AG04450 (cell line): Measurements from ENCODE around the gene ZNF488. TPM values are rescaled to one million over a fixed set of nuclear protein-coding genes. Genes with fewer than 3 reads are reported as not detected.
A peak's percentile ranks its signal among the peaks of the same experiment; 100 is the strongest.

Source experiments
- CTCF ChIA-PET: fragments of 300-600, 350-600 bp; formaldehyde crosslinking; extraction: SDS; loops from one replicate; lab custom pipeline; 2022; ENCODE audit warnings: antibody characterized with exemption, inconsistent platforms; lab: Charles Lee
- POLR2A ChIA-PET: fragments of 350-600 bp; formaldehyde crosslinking; extraction: SDS; loops from one replicate; lab custom pipeline; 2021; ENCODE audit warnings: antibody characterized with exemption, inconsistent platforms; lab: Yijun Ruan, JAX
- DNase-seq: peaks from one replicate; pipeline ENCODE4 v3.0.0-alpha.2; 2011; ENCODE audit warnings: low read depth, low spot score
- H3K27ac ChIP-seq: one replicate; pipeline ENCODE4 v1.5.1; 2012; ENCODE audit warnings: low read depth, low read length, control low read depth
- H3K27me3 ChIP-seq: one replicate; pipeline ENCODE4 v1.6.0; 2012; ENCODE audit warnings: low read length; ENCODE audit not compliant: control insufficient read depth, insufficient read depth
- H3K4me3 ChIP-seq: 2 replicates; pipeline ENCODE4 v1.5.1; 2011; ENCODE audit warnings: mild to moderate bottlenecking, low read depth, low read length, control low read depth
- H3K9me3 ChIP-seq: 2 replicates; pipeline ENCODE4 v1.5.1; 2012; ENCODE audit warnings: low read length; ENCODE audit not compliant: control insufficient read depth, insufficient read depth
- CTCF ChIP-seq: IDR thresholded peaks from 2 replicates; pipeline ENCODE4 v1.5.1; 2011; ENCODE audit warnings: low read depth, low read length, control low read depth, inconsistent platforms
- polyA plus RNA-seq: library from polyadenylated mRNA; depleted of rRNA; stranded (reverse); fragments of >200 nt; gene quantifications from 2 replicates; pipeline ENCODE4 v1.2.3, GENCODE V29; 2011

ZNF488 gene
- polyA plus RNA-seq, 1 experiment, result 0.16 TPM

GRCh38 chr10:47337310-47337709, 46.8 kb downstream of the ZNF488 start:
- H3K9me3 ChIP-seq, result no peaks in the 10 kb centered on the region
- no peak overlapping the region for H3K27ac ChIP-seq
- H3K4me3 ChIP-seq, result no peak overlapping the region
- DNase-seq, result no peak
- H3K27me3 ChIP-seq, result peaks cover 3% of the 10 kb centered on the region
- no peak for TF ChIP-seq CTCF
- CTCF ChIA-PET, result interaction anchor here (0.6 to 1.9 kb wide), 2 partner anchors 221 to 312 kb away, joined by 4 to 5 read pairs; no protein-coding TSS in a partner anchor
- POLR2A ChIA-PET, result interaction anchor here (0.8 kb wide), 1 partner anchor 132 kb away, joined by 5 read pairs; no protein-coding TSS in a partner anchor

GRCh38 chr10:47336387-47337134, 47.5 kb downstream of the ZNF488 start:
- CTCF ChIA-PET, result interaction anchor here (0.6 to 1.9 kb wide), 2 partner anchors 222 to 312 kb away, joined by 4 to 5 read pairs; no protein-coding TSS in a partner anchor
- H3K27me3 ChIP-seq, result peaks cover 3% of the 10 kb centered on the region
- peak; percentile 61 for DNase-seq

GRCh38 chr10:47335906-47336305, 48.2 kb downstream of the ZNF488 start:
- no peak for TF ChIP-seq CTCF
- POLR2A ChIA-PET, result no interaction called here
- CTCF ChIA-PET, result no interaction called here
- no peak overlapping the region for H3K4me3 ChIP-seq
- H3K27ac ChIP-seq, result no peak overlapping the region
- H3K27me3 ChIP-seq, result peaks cover 3% of the 10 kb centered on the region
- no peak for DNase-seq
- H3K9me3 ChIP-seq, result no peaks in the 10 kb centered on the region

More at GRCh38 chr10:47336387-47337134, 47.5 kb downstream of the ZNF488 start:
- Histone ChIP-seq H3K4me3 (no peak overlapping the region), H3K9me3 (no peaks in the 10 kb centered on the region), H3K27ac (peak overlapping the region; percentile 52)
- no peak for TF ChIP-seq CTCF
- POLR2A ChIA-PET, result no interaction called here

- Histone ChIP-seq H3K4me3 (no peak overlapping the region), H3K27ac (no peak overlapping the region), H3K9me3 (no peaks in the 10 kb centered on the region), H3K27me3 (peaks cover 3% of the 10 kb centered on the region)
- no peak for DNase-seq
- TF ChIP-seq CTCF, result no peak
- ChIA-PET CTCF (no interaction called here), POLR2A (no interaction called here)
Measured at GRCh38 chr10:47334466-47335295, 49.4 kb downstream of the ZNF488 start.
